Epithelial cell of esophagus (primary cell): Measurements from ENCODE around the gene DCAF6.
A peak's percentile ranks its signal among the peaks of the same experiment; 100 is the strongest.

ENCODE experiments used
- DNase-seq: peaks from one replicate; pipeline ENCODE4 v3.0.0; 2010; ENCODE audit warnings: low read depth
- H3K4me3 ChIP-seq: 2 replicates; pipeline ENCODE4 v1.5.1; 2011; ENCODE audit warnings: mild to moderate bottlenecking, low read length, control low read depth
- CTCF ChIP-seq: IDR thresholded peaks from 2 replicates; pipeline ENCODE4 v1.5.1; 2011; ENCODE audit warnings: low read depth, mild to moderate bottlenecking, low read length, control low read depth, inconsistent platforms; ENCODE audit not compliant: insufficient read depth; ENCODE audit errors: missing control alignments

Gene DCAF6

GRCh38 chr1:168088511-168089325, 152.2 kb downstream of the DCAF6 start:
- no peak for TF ChIP-seq CTCF
- H3K4me3 ChIP-seq = no peak overlapping the region
- DNase-seq = peak; percentile 9

GRCh38 chr1:168089326-168089978, 153.0 kb downstream of the DCAF6 start:
- H3K4me3 ChIP-seq = no peak overlapping the region
- no peak for TF ChIP-seq CTCF
- no peak for DNase-seq

- no peak for TF ChIP-seq CTCF
- H3K4me3 ChIP-seq = no peak overlapping the region
- DNase-seq = no peak
Measured at GRCh38 chr1:168089979-168090337, 153.5 kb downstream of the DCAF6 start.

- TF ChIP-seq CTCF = no peak
- no peak overlapping the region for H3K4me3 ChIP-seq
- DNase-seq = no peak
Measured at GRCh38 chr1:168090395-168090794, 153.9 kb downstream of the DCAF6 start.

- TF ChIP-seq CTCF = no peak
- DNase-seq = no peak
- H3K4me3 ChIP-seq = no peak overlapping the region
Measured at GRCh38 chr1:168091063-168091462, 154.6 kb downstream of the DCAF6 start.

- no peak for TF ChIP-seq CTCF
- H3K4me3 ChIP-seq = no peak overlapping the region
- DNase-seq = no peak
Measured at GRCh38 chr1:168091720-168092550, 155.5 kb downstream of the DCAF6 start.
